ENCODE measurements around the gene ENO1. TPM values are rescaled to one million over a fixed set of nuclear protein-coding genes. Genes with fewer than 3 reads are reported as not detected.

Gene ENO1
- total RNA-seq, 1 donor from 2014 or later: 1,663 TPM

GRCh38 chr1:8911416-8912309 is 33.2 kb upstream of the ENO1 start:
- no peak overlapping the region for H3K9ac ChIP-seq (ENCODE audit: low read length)
- FAIRE-seq: no peak
- Mint-ChIP-seq H3K27ac (ENCODE audit: unreplicated experiment) (no peak overlapping the region), H3K27me3 (ENCODE audit: low read depth, unreplicated experiment) (peaks cover 9% of the 10 kb centered on the region), H3K36me3 (ENCODE audit: low read depth, unreplicated experiment) (no peaks in the 10 kb centered on the region), H3K4me3 (ENCODE audit: unreplicated experiment) (no peak overlapping the region), H3K9me3 (ENCODE audit: unreplicated experiment) (peaks cover 2% of the 10 kb centered on the region), H3K4me1 (ENCODE audit: low read depth, unreplicated experiment) (no peaks in the 10 kb centered on the region)
- no peaks in the 10 kb centered on the region for H4K20me1 ChIP-seq (ENCODE audit: insufficient read depth, low read length)
- no peak overlapping the region for H3K27ac ChIP-seq (ENCODE audit: low read depth, low read length)
- H3K9me3 ChIP-seq (ENCODE audit: insufficient read depth, low read depth, low read length): no peaks in the 10 kb centered on the region
- no peak for TF ChIP-seq EZH2 (IDR thresholded peaks at IDR 0.05; ENCODE audit: insufficient read depth, low read length)
- TF ChIP-seq, protein P1, sequence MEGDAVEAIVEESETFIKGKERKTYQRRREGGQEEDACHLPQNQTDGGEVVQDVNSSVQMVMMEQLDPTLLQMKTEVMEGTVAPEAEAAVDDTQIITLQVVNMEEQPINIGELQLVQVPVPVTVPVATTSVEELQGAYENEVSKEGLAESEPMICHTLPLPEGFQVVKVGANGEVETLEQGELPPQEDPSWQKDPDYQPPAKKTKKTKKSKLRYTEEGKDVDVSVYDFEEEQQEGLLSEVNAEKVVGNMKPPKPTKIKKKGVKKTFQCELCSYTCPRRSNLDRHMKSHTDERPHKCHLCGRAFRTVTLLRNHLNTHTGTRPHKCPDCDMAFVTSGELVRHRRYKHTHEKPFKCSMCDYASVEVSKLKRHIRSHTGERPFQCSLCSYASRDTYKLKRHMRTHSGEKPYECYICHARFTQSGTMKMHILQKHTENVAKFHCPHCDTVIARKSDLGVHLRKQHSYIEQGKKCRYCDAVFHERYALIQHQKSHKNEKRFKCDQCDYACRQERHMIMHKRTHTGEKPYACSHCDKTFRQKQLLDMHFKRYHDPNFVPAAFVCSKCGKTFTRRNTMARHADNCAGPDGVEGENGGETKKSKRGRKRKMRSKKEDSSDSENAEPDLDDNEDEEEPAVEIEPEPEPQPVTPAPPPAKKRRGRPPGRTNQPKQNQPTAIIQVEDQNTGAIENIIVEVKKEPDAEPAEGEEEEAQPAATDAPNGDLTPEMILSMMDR (IDR thresholded peaks at IDR 0.05; ENCODE audit: insufficient read depth, low read depth, low read length): no peak
- H3K4me2 ChIP-seq (ENCODE audit: low read length): peak overlapping the region; percentile 11
- H3K4me1 ChIP-seq (ENCODE audit: insufficient read depth, low read length): peaks cover 7% of the 10 kb centered on the region
- H3K27me3 ChIP-seq (ENCODE audit: insufficient read depth, low read length): no peaks in the 10 kb centered on the region
- DNase-seq (ENCODE audit: low read depth): no peak
- no peaks in the 10 kb centered on the region for H3K79me2 ChIP-seq (ENCODE audit: insufficient read depth, low read length)
- H3K36me3 ChIP-seq (ENCODE audit: insufficient read depth, low read length): no peaks in the 10 kb centered on the region
- H2AFZ ChIP-seq (ENCODE audit: low read depth, low read length): no peak overlapping the region
- H3K4me3 ChIP-seq (ENCODE audit: insufficient read depth, low read depth, low read length): no peak overlapping the region

- peak overlapping the region; percentile 11 for H3K4me2 ChIP-seq (ENCODE audit: low read length)
- H3K4me3 ChIP-seq (ENCODE audit: insufficient read depth, low read depth, low read length): no peak overlapping the region
- H3K36me3 ChIP-seq (ENCODE audit: insufficient read depth, low read length): no peaks in the 10 kb centered on the region
- no peaks in the 10 kb centered on the region for H3K79me2 ChIP-seq (ENCODE audit: insufficient read depth, low read length)
- FAIRE-seq: no peak
- Mint-ChIP-seq H3K4me3 (ENCODE audit: unreplicated experiment) (no peak overlapping the region), H3K27ac (ENCODE audit: unreplicated experiment) (no peak overlapping the region), H3K27me3 (ENCODE audit: low read depth, unreplicated experiment) (peaks cover 9% of the 10 kb centered on the region), H3K4me1 (ENCODE audit: low read depth, unreplicated experiment) (peaks cover 1% of the 10 kb centered on the region), H3K9me3 (ENCODE audit: unreplicated experiment) (peaks cover 2% of the 10 kb centered on the region), H3K36me3 (ENCODE audit: low read depth, unreplicated experiment) (no peaks in the 10 kb centered on the region)
- H3K4me1 ChIP-seq (ENCODE audit: insufficient read depth, low read length): peaks cover 7% of the 10 kb centered on the region
- H3K9ac ChIP-seq (ENCODE audit: low read length): no peak overlapping the region
- H3K27me3 ChIP-seq (ENCODE audit: insufficient read depth, low read length): no peaks in the 10 kb centered on the region
- H3K27ac ChIP-seq (ENCODE audit: low read depth, low read length): no peak overlapping the region
- H4K20me1 ChIP-seq (ENCODE audit: insufficient read depth, low read length): no peaks in the 10 kb centered on the region
- TF ChIP-seq EZH2 (IDR thresholded peaks at IDR 0.05; ENCODE audit: insufficient read depth, low read length): no peak
- no peaks in the 10 kb centered on the region for H3K9me3 ChIP-seq (ENCODE audit: insufficient read depth, low read depth, low read length)
- DNase-seq (ENCODE audit: low read depth): peak; percentile 33
- no peak overlapping the region for H2AFZ ChIP-seq (ENCODE audit: low read depth, low read length)
These were observed 32.4 kb upstream of the ENO1 start for GRCh38 chr1:8910914-8911313.

- no peaks in the 10 kb centered on the region for H3K36me3 Mint-ChIP-seq (ENCODE audit: low read depth, unreplicated experiment)
- H3K4me1 Mint-ChIP-seq (ENCODE audit: low read depth, unreplicated experiment): peaks cover 5% of the 10 kb centered on the region
- H4K20me1 ChIP-seq (ENCODE audit: insufficient read depth, low read length): no peaks in the 10 kb centered on the region
- H2AFZ ChIP-seq (ENCODE audit: low read depth, low read length): no peak overlapping the region
- no peaks in the 10 kb centered on the region for H3K27me3 ChIP-seq (ENCODE audit: insufficient read depth, low read length)
- H3K4me1 ChIP-seq (ENCODE audit: insufficient read depth, low read length): peaks cover 7% of the 10 kb centered on the region
- no peaks in the 10 kb centered on the region for H3K36me3 ChIP-seq (ENCODE audit: insufficient read depth, low read length)
- H3K79me2 ChIP-seq (ENCODE audit: insufficient read depth, low read length): no peaks in the 10 kb centered on the region
- H3K27ac Mint-ChIP-seq (ENCODE audit: unreplicated experiment): no peak overlapping the region
- no peak overlapping the region for H3K27ac ChIP-seq (ENCODE audit: low read depth, low read length)
- H3K9me3 ChIP-seq (ENCODE audit: insufficient read depth, low read depth, low read length): no peaks in the 10 kb centered on the region
- no peak overlapping the region for H3K4me3 ChIP-seq (ENCODE audit: insufficient read depth, low read depth, low read length)
- H3K27me3 Mint-ChIP-seq (ENCODE audit: low read depth, unreplicated experiment): peaks cover 7% of the 10 kb centered on the region
- H3K4me2 ChIP-seq (ENCODE audit: low read length): no peak overlapping the region
- peaks cover 2% of the 10 kb centered on the region for H3K9me3 Mint-ChIP-seq (ENCODE audit: unreplicated experiment)
- H3K9ac ChIP-seq (ENCODE audit: low read length): no peak overlapping the region
- no peak overlapping the region for H3K4me3 Mint-ChIP-seq (ENCODE audit: unreplicated experiment)
- DNase-seq (ENCODE audit: low read depth): no peak
- no peak for TF ChIP-seq EZH2 (IDR thresholded peaks at IDR 0.05; ENCODE audit: insufficient read depth, low read length)
- TF ChIP-seq, protein P1 (IDR thresholded peaks at IDR 0.05; ENCODE audit: insufficient read depth, low read depth, low read length): no peak
- no peak for FAIRE-seq
These were observed 31.8 kb upstream of the ENO1 start for GRCh38 chr1:8910331-8910730.

Data from astrocyte (in vitro differentiated cells and primary cell).